ENCODE results near the gene SCN3B.

DNA sequence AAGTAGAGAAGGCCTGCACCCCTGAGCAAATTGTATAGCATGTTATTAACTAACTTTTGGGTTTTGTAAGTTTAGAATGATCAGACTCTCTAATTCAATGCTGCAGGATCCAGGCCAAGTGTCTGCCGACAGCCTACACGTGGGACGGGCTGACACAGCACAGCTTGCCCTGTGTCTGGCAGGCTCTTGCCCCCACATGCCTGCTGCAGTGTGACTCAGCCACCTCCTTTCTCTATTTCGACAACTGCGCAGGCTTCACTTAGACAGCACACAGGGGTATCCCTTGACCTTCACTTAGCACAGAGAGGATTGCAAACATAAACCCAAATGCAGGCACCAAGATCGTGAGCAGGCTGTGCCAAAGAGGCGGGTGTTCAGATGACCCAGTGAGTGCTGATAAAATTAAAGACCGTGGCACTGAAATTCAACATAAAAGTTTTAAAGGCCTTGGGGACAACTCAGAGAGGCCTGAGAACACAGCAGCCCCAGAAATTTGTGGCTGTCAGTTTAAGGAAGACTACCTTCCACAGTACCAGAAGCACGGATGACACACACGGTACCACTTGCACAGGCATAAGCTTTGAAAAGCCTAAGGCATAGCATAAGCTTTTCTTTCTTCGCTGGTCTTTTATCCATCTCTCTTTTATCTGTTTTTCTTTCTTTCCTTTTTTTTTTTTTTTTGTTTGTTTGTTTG, 37.8 kb downstream of the SCN3B start:
- TF ChIP-seq, protein P1, sequence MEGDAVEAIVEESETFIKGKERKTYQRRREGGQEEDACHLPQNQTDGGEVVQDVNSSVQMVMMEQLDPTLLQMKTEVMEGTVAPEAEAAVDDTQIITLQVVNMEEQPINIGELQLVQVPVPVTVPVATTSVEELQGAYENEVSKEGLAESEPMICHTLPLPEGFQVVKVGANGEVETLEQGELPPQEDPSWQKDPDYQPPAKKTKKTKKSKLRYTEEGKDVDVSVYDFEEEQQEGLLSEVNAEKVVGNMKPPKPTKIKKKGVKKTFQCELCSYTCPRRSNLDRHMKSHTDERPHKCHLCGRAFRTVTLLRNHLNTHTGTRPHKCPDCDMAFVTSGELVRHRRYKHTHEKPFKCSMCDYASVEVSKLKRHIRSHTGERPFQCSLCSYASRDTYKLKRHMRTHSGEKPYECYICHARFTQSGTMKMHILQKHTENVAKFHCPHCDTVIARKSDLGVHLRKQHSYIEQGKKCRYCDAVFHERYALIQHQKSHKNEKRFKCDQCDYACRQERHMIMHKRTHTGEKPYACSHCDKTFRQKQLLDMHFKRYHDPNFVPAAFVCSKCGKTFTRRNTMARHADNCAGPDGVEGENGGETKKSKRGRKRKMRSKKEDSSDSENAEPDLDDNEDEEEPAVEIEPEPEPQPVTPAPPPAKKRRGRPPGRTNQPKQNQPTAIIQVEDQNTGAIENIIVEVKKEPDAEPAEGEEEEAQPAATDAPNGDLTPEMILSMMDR (conservative IDR thresholded peaks at IDR 0.05), result no peak
- no peak for TF ChIP-seq ZFX (IDR thresholded peaks at IDR 0.05)

All from C4-2B (cell line).